SK-N-SH treated with all-trans-retinoic acid at 6 μM for 48 hours (cell line): ENCODE measurements around the gene SORCS1.

Experiments
- ARNTL ChIP-seq: fragments of 450-650 bp; formaldehyde crosslinking; IDR thresholded peaks from 2 replicates; pipeline ENCODE4 v1.5.0; 2020; ENCODE audit warnings: low read depth, mild to moderate bottlenecking, moderate library complexity, borderline replicate concordance
- CSDC2 ChIP-seq: fragments of 250-450 bp; sonication (Bioruptor Pico); IDR thresholded peaks from 2 replicates; pipeline ENCODE4 v1.5.0; 2020; ENCODE audit warnings: mild to moderate bottlenecking, moderate library complexity
- ESRRG ChIP-seq: fragments of 250-450 bp; sonication (Bioruptor Pico); IDR thresholded peaks from 2 replicates; pipeline ENCODE4 v1.6.1; 2021; ENCODE audit warnings: mild to moderate bottlenecking
- GLIS3 ChIP-seq: fragments of 250-450 bp; sonication (Bioruptor Pico); IDR thresholded peaks from 2 replicates; pipeline ENCODE4 v1.5.0; 2020; ENCODE audit warnings: mild to moderate bottlenecking, moderate library complexity
- PPARA ChIP-seq: fragments of 250-450 bp; sonication (Bioruptor Pico); IDR thresholded peaks from 2 replicates; pipeline ENCODE4 v1.5.0; 2020; ENCODE audit warnings: mild to moderate bottlenecking, borderline replicate concordance
- RARB ChIP-seq: fragments of 250-450 bp; sonication (Bioruptor Pico); IDR thresholded peaks from 2 replicates; pipeline ENCODE4 v1.8.0; 2021; ENCODE audit warnings: mild to moderate bottlenecking, moderate library complexity
- TCF4 ChIP-seq: fragments of 250-450 bp; sonication (Bioruptor Pico); IDR thresholded peaks from 2 replicates; pipeline ENCODE4 v1.8.0; 2021; ENCODE audit warnings: mild to moderate bottlenecking, moderate library complexity, borderline replicate concordance
- ZFP30 ChIP-seq: fragments of 450-650 bp; formaldehyde crosslinking; IDR thresholded peaks from 2 replicates; pipeline ENCODE4 v1.5.0; 2022; ENCODE audit warnings: mild to moderate bottlenecking, moderate library complexity
- ZNF70 ChIP-seq: fragments of 450-650 bp; formaldehyde crosslinking; IDR thresholded peaks from 2 replicates; pipeline ENCODE4 v1.5.0; 2020; ENCODE audit warnings: mild to moderate bottlenecking, moderate library complexity
- TF ChIP-seq, protein P1 (sequence below): fragments of 250-450 bp; sonication (Bioruptor Pico); IDR thresholded peaks from 2 replicates; pipeline ENCODE4 v1.8.0; 2020; ENCODE audit warnings: mild to moderate bottlenecking, moderate library complexity, borderline replicate concordance
- TF ChIP-seq, protein P2 (sequence below): fragments of 250-450 bp; sonication (Bioruptor Pico); IDR thresholded peaks from 2 replicates; pipeline ENCODE4 v1.8.0; 2021; ENCODE audit warnings: low read depth, mild to moderate bottlenecking, moderate library complexity, borderline replicate concordance

DNA sequence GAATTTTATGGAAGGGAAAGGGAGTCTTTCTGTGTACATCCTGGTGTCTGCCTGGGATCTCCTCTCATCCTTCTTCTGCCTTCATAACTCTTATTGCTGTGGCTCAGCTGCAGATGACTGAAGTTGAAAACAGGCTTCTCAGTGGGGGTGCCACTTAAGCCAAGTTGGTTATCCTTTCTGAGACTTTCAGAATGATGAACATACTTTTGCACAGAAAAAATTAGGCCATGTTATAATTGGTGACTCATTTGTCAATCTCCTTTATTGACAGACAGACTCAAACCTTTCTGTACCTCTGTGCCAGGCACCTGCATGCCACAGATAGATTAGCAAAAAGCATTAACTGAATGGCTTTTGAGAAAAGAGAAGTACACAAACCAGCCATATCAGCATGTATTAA is 430.3 kb downstream of the SORCS1 start:
- TF ChIP-seq RARB (CRISPR knock-in tag) (no peak), TCF4 (CRISPR knock-in tag) (no peak), PPARA (CRISPR knock-in tag) (no peak), CSDC2 (CRISPR knock-in tag) (no peak), ZNF70 (CRISPR knock-in tag) (no peak), GLIS3 (CRISPR knock-in tag) (no peak), ESRRG (CRISPR knock-in tag) (no peak), ARNTL (CRISPR knock-in tag) (no peak), ZFP30 (CRISPR knock-in tag) (no peak)
- TF ChIP-seq, protein P1, sequence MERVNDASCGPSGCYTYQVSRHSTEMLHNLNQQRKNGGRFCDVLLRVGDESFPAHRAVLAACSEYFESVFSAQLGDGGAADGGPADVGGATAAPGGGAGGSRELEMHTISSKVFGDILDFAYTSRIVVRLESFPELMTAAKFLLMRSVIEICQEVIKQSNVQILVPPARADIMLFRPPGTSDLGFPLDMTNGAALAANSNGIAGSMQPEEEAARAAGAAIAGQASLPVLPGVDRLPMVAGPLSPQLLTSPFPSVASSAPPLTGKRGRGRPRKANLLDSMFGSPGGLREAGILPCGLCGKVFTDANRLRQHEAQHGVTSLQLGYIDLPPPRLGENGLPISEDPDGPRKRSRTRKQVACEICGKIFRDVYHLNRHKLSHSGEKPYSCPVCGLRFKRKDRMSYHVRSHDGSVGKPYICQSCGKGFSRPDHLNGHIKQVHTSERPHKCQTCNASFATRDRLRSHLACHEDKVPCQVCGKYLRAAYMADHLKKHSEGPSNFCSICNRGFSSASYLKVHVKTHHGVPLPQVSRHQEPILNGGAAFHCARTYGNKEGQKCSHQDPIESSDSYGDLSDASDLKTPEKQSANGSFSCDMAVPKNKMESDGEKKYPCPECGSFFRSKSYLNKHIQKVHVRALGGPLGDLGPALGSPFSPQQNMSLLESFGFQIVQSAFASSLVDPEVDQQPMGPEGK = no peak
- TF ChIP-seq, protein P2, sequence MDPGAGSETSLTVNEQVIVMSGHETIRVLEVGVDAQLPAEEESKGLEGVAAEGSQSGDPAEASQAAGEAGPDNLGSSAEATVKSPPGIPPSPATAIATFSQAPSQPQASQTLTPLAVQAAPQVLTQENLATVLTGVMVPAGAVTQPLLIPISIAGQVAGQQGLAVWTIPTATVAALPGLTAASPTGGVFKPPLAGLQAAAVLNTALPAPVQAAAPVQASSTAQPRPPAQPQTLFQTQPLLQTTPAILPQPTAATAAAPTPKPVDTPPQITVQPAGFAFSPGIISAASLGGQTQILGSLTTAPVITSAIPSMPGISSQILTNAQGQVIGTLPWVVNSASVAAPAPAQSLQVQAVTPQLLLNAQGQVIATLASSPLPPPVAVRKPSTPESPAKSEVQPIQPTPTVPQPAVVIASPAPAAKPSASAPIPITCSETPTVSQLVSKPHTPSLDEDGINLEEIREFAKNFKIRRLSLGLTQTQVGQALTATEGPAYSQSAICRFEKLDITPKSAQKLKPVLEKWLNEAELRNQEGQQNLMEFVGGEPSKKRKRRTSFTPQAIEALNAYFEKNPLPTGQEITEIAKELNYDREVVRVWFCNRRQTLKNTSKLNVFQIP (CRISPR knock-in tag) = no peak
